GM23248 (cell line): ENCODE data around the gene AGR2.

Experiments used
- EZH2 ChIP-seq: fragments of 200-600 bp; sonication (generic); IDR thresholded peaks from 2 replicates; pipeline ENCODE4 v1.6.1; 2018; ENCODE audit warnings: antibody characterized with exemption, mild to moderate bottlenecking; ENCODE audit not compliant: insufficient read depth, poor library complexity, severe bottlenecking
- EZH2phosphoT487 ChIP-seq: fragments of 200-600 bp; sonication (generic); IDR thresholded peaks from 2 replicates; pipeline ENCODE4 v1.6.1; 2018; ENCODE audit warnings: antibody characterized with exemption, moderate library complexity, mild to moderate bottlenecking, low read depth; ENCODE audit not compliant: insufficient read depth

GRCh38 chr7:16812542-16813231 lies 7.9 kb upstream of the AGR2 start:
- TF ChIP-seq EZH2phosphoT487: no peak
- TF ChIP-seq EZH2: no peak
